Fibroblast of the aortic adventitia (primary cell): Measurements from ENCODE around the gene ANK2. TPM values are rescaled to one million over a fixed set of nuclear protein-coding genes. Genes with fewer than 3 reads are reported as not detected.
A peak's percentile ranks its signal among the peaks of the same experiment; 100 is the strongest.

Source experiments
- DNase-seq: peaks from one replicate; pipeline ENCODE4 v3.0.0-alpha.2; 2010; ENCODE audit warnings: low read depth
- H3K4me3 ChIP-seq: 2 replicates; pipeline ENCODE4 v1.5.1; 2011; ENCODE audit warnings: low read depth, mild to moderate bottlenecking, control low read depth, low read length, moderate library complexity
- CTCF ChIP-seq: IDR thresholded peaks from 2 replicates; pipeline ENCODE4 v1.5.1; 2011; ENCODE audit warnings: mild to moderate bottlenecking, low read length, control low read depth, inconsistent platforms; ENCODE audit not compliant: insufficient read depth
- total RNA-seq: library from RNA; depleted of rRNA; stranded (reverse); fragments of >200 nt; gene quantifications from 2 replicates; pipeline ENCODE4 v1.2.3, GENCODE V29; 2012; ENCODE audit warnings: low replicate concordance

ANK2 gene
- total RNA-seq, 1 donor: 200 TPM

DNA sequence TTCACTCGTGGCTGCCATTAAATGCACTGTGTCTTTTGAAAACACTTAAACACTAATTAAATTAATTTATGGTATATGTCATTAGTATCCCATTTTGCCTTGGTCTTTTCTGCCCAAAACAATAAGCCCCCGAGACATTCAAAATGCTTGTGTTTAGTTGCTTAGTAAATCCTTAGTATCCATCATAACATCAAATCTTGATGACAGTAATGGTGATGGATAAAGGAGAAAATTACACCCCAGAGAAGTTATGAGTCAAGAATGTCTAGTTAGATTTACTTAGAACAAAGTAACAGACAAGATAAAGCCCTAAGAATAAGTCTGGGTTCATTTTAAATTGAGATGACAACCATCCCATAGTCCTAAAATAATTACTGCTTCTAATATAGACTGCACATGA lies 21.3 kb downstream of the ANK2 start:
- DNase-seq: no peak
- no peak for TF ChIP-seq CTCF
- H3K4me3 ChIP-seq: no peak overlapping the region

DNA sequence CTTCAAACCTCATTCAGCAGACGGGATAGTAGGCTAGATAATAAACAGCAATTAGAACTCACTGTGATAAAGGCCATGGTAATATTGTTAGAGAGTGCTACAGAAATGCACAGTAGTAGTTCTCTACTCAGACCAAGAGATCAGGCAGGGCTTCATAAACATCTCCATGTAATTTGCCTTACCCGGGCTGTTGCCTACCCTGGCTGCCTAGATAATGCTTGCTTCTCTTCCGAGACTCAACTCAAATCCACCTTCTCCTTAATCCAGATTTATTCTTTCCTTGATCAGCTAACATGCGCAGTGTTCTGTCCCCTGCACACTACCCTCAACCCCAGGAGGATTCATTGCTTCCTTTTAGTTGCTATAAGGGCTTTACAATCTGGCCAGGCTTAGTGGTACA lies 21.8 kb downstream of the ANK2 start:
- no peak for TF ChIP-seq CTCF
- H3K4me3 ChIP-seq: no peak overlapping the region
- no peak for DNase-seq

GRCh38 chr4:113071805-113072204 lies 22.4 kb downstream of the ANK2 start:
- H3K4me3 ChIP-seq: no peak overlapping the region
- no peak for DNase-seq
- TF ChIP-seq CTCF: no peak

DNA sequence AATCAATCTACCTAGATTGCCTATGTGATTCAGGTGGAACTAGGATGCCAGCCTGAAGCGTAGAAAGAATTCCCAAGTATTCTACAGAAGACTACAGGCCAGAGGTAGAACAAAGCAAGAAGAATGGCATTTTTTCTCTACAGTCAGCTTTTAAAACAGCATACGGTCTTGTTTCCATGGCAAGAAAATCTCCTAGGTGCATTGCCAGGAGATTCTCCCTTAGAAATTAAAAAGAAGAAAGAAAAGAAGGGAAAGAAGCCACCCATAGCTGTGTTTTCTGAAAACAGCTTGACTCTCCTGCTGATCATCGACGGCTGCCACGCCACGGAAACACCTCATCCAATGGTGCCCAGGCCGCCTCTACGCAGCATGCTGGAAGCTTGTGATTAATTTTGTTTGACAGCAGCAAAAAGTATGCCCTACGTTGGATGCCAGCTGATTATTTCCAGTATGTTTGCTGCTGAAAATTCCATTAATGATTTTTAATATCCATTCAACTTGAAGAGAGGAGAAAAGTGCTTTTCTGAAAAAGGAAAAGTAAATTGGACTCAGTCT lies 24.1 kb downstream of the ANK2 start:
- no peak for DNase-seq
- no peak overlapping the region for H3K4me3 ChIP-seq
- no peak for TF ChIP-seq CTCF

DNA sequence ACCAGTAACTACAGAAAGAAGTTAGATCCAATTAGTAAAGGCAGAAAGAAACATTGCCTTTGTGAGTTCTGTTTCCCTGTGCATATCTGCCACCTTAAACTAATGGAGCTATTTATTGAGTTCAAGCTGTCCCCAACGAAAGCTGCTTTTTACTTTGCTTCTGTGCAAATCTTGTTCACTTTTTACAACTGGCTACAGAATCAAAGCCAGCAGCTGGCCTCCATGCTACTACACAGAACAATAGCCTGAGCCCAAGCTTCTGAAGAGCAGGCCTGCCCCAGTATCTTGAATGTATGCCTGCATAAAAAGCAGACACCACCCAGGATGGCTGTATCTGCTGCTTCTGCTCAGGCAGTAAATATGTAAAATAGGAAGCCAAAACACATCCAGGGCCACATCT lies 28.1 kb downstream of the ANK2 start:
- no peak overlapping the region for H3K4me3 ChIP-seq
- DNase-seq: no peak
- no peak for TF ChIP-seq CTCF

DNA sequence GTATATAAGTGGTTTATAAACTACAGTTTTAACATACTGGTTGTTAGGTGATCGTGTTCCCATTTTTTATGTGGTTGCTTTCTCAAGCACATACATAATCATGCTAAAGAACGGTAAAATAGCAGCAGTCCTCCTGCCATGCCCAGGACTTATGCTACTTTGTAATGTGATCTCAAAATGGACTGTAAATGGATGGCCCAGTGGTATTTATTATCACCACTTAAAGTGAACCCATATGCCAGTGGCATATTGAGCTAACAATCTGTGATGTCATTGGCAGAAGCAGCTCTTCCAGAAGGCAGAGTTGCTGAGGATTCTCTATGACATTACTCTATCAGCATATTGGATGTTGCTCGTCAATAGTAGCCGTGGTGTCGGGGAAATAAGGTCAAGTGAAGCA lies 28.6 kb downstream of the ANK2 start:
- no peak overlapping the region for H3K4me3 ChIP-seq
- no peak for TF ChIP-seq CTCF
- DNase-seq: no peak

GRCh38 chr4:113080050-113080449 lies 30.6 kb downstream of the ANK2 start:
- no peak for TF ChIP-seq CTCF
- DNase-seq: peak; percentile 24
- no peak overlapping the region for H3K4me3 ChIP-seq
